UCSD-AML1 (cell line): ENCODE data around the gene THEMIS.
"Not testable (repeated sequence)": the region's sequence is repeated elsewhere in the genome, so short reads cannot be mapped to it uniquely, and the experiment has no call there.

ENCODE experiments used
- DNase-seq: peaks from one replicate; lab custom pipeline; 2025; ENCODE audit not compliant: unreplicated experiment; lab: John Stamatoyannopoulos, UW

The THEMIS gene

GRCh38 chr6:127900935-127901334, at the start of gene THEMIS:
Gene THEMIS, minus strand, starts transcription at chr6:127901058. Its CDS starts 126 bp downstream, at chr6:127900932.
- DNase-seq: no peak

- no peak for DNase-seq
Measured at GRCh38 chr6:127949251-127949650, 48.4 kb upstream of the THEMIS start.

GRCh38 chr6:127946388-127946787, 45.5 kb upstream of the THEMIS start:
- no peak for DNase-seq

- DNase-seq: no peak
Measured at GRCh38 chr6:127945434-127946097, 44.7 kb upstream of the THEMIS start.

GRCh38 chr6:127941228-127941627, 40.4 kb upstream of the THEMIS start:
- no peak for DNase-seq

GRCh38 chr6:127939442-127940066, 38.7 kb upstream of the THEMIS start:
- no peak for DNase-seq

- no peak for DNase-seq
Measured at GRCh38 chr6:127938701-127939100, 37.8 kb upstream of the THEMIS start.

- DNase-seq: no peak
Measured at GRCh38 chr6:127937747-127938146, 36.9 kb upstream of the THEMIS start.

- no peak for DNase-seq
Measured at GRCh38 chr6:127937102-127937501, 36.2 kb upstream of the THEMIS start.

GRCh38 chr6:127934956-127935355, 34.1 kb upstream of the THEMIS start:
- DNase-seq: no peak

GRCh38 chr6:127933852-127934840, 33.3 kb upstream of the THEMIS start:
- no peak for DNase-seq

- DNase-seq: no peak
Measured at GRCh38 chr6:127933137-127933536, 32.3 kb upstream of the THEMIS start.

GRCh38 chr6:127932708-127933107, 31.9 kb upstream of the THEMIS start:
- DNase-seq: no peak

GRCh38 chr6:127926441-127926840, 25.6 kb upstream of the THEMIS start:
- not testable (repeated sequence) for DNase-seq

GRCh38 chr6:127924440-127924839, 23.6 kb upstream of the THEMIS start:
- DNase-seq: no peak

- no peak for DNase-seq
Measured at GRCh38 chr6:127924031-127924430, 23.2 kb upstream of the THEMIS start.

- DNase-seq: no peak
Measured at GRCh38 chr6:127923135-127923534, 22.3 kb upstream of the THEMIS start.

GRCh38 chr6:127921982-127922381, 21.1 kb upstream of the THEMIS start:
- DNase-seq: no peak

- no peak for DNase-seq
Measured at GRCh38 chr6:127920804-127921203, 19.9 kb upstream of the THEMIS start.

GRCh38 chr6:127918506-127919427, 17.9 kb upstream of the THEMIS start:
- DNase-seq: no peak

GRCh38 chr6:127917766-127918165, 16.9 kb upstream of the THEMIS start:
- no peak for DNase-seq
